SH-SY5Y (cell line): ENCODE measurements around the gene PTCD3.

Experiments used
- GATA2 ChIP-seq: IDR thresholded peaks from 2 replicates; pipeline ENCODE4 v1.6.1; 2011; ENCODE audit warnings: mild to moderate bottlenecking, low read depth, low read length
- GATA3 ChIP-seq: IDR thresholded peaks from 2 replicates; pipeline ENCODE4 v1.6.1; 2011; ENCODE audit warnings: low read depth, mild to moderate bottlenecking, low read length, moderate library complexity

- no peak for TF ChIP-seq GATA2
- TF ChIP-seq GATA3: no peak
Observed at GRCh38 chr2:86087936-86088850, 17.8 kb upstream of the PTCD3 start.
